Tongue (tissue), 2 donors: ENCODE results near the gene GP5. TPM values are rescaled to one million over a fixed set of nuclear protein-coding genes. Genes with fewer than 3 reads are reported as not detected.

Experiments
- DNase-seq: peaks from one replicate; pipeline ENCODE4 v3.0.0-alpha.2; 2015
- total RNA-seq: library from RNA; depleted of rRNA; stranded (reverse); fragments of >200 nt; gene quantifications from one replicate; pipeline ENCODE4 v1.2.3, GENCODE V29; 2014

GP5 gene
- total RNA-seq, 1 donor from 2014 or later, result 0.21 TPM

DNA sequence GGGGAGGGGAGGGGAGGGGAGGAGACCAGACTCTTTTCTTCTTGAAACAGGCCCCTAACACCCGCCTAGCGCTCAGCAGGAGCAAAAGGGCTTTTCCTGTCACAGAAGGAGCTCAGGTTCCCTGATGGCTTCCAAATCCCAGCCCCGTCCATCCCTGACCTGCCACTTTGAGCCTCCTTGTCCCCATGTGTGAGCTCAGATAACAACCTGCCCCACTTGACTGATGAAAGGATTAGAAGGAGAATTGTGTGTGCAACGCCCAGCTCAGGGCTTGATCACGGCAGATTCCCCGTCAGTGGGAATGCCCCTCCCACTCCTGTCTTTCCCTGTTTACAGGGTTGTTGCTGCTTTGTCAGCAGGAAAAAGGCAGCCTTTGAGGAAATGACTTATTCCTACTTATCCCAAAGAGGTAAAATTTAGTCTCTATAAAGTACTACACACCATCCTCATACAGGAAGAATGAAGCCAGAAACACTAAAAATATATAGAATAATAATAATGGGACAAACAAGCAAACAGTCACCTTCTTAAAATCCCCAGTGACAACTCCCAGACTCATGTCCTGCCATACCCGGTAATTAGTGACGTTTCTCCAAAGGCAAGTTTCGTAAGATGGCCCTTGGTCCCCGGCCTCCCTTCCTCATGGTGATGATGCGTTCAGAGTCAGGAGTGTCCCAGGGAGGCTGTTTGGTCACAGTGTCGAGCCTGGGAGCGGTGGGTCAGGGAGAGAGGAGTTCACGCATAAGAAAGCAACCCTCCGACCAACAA lies 23.4 kb downstream of the GP5 start:
- DNase-seq, result no peak

DNA sequence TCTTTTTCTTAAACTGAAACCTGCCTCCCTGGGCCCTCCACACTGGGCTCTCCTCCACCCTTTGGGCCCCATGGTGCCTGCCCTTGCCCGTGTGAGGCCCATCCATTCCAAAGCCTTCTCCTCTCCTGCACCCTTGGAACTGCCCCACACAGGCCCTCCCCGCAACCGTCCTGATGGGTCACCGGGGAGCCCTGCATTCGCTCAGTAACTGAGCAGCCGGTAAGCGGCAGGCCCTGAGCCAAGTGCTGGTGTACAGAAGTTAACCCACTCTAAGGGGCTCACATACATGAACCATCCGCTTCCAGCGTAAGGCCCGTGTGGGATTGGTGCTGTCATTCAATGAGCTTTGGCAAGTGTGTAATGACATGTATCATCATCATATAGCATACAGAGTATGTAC lies 24.1 kb downstream of the GP5 start:
- no peak for DNase-seq

DNA sequence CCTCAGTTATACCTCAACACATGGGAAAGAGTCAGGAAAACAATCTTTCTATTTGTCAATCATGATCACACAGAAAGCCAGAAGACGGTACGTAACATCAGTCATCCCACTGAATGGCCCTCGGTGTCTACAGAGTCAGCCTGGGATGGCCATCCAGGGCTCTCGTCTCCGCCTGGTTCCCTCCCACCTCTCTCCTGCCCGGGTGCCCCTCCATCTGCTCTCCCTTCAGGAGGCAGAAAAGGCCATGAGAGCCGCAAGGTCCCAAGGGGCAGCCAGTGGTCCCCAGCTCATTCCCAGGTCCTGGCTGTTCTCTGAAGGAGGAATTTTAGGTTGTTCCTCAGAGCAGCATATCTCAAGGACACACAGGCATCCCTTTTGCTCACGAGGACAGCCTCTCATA lies 25.2 kb downstream of the GP5 start:
- no peak for DNase-seq

DNA sequence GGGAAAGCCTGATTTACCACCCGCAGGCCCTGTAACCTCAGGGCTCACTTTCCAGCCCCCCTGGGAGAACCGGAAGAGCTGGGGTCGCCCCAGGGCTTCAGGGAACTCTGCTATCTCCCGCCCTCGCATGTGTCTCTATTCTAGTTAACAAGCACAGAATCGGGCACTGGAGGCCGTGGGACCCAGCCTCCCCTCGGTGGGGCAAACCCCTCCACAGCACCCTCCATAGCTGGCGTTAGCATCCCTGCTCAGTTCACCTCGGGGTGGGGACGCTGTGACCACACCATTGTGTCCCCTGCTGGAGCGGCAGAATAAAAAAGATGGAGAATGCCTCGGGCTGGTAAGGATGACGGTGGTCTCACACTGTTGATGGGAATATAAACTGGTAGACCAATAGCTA lies 26.0 kb downstream of the GP5 start:
- no peak for DNase-seq

DNA sequence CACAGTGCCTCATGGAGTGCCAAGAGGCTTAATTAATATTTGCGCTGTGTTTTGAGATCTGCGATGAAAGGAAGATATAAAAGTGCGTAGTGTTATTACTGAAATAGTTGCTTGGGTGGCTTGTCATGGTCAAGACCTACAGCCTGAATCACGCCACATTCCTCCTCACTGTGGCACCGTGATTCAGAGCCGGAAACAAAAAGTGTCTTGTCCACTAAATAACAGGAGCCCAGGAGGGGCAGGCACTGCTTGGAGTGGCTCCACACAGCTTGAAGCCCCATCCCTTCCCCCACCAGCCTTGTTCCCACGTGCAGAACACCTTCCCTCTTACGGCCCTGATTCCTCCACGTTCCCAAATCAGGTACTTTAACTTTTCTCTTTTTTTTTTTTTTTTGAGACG lies 28.3 kb downstream of the GP5 start:
- no peak for DNase-seq

DNA sequence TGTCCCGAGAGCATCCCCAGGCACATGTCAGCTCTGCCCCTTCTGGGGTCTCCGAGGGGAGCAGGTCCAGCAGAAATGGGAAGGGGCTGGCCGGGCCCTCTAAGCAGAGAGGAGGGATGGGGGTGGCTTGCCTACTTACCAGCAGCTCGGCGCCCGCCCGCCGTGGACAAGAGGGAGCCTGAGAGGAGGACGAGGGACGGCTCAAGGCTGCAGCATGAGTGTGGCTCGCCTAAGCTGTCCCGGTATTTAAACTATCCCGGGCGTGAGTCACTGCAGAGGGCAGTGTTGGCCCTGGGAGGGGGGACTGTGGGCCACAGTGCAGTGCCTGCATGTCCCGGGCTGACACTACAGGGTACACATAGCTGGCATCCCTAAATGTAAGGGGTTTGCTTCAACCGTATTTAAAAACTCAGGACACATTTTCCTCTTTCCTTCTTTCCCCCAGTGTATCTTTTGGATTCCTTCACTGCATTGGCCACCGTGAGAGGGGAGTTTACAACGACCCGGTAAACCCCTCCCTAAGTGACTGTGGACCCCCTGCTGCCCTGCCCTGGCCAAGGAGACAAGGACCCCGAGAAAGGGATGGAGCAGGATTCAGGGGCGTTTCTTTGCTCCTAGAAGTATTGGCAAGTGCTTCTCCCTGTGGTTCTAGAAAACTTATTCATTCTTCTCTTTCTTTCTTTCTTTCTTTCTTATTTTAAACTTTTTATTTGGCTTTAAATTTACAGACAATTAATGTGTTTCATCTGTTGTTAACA lies 29.4 kb downstream of the GP5 start, which contains the start of gene LRRC15:
Gene LRRC15, minus strand, starts transcription at position 222 of the 758 bp plus-strand sequence. CDS start 8,700 bp downstream, outside the sequence.
- DNase-seq, result no peak

DNA sequence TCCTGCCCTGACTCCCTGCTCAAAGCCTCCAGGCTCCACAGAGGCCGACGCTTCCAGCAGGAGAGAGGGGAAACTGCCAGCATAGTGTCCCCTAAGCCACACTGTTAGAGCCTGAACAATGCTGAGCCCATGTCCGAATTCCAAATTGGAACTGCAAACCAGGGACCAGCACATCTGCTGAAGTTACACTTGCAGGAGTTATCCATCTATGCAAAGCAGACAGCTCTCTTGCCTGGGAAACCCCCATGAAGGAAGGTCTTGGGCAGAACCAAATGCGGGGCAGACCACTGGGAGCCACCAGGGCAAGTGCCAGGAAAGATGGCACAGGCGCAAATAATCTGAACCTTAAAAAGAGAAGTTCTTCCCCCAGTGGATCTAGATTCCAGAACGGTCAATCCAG lies 30.1 kb downstream of the GP5 start:
- no peak for DNase-seq

DNA sequence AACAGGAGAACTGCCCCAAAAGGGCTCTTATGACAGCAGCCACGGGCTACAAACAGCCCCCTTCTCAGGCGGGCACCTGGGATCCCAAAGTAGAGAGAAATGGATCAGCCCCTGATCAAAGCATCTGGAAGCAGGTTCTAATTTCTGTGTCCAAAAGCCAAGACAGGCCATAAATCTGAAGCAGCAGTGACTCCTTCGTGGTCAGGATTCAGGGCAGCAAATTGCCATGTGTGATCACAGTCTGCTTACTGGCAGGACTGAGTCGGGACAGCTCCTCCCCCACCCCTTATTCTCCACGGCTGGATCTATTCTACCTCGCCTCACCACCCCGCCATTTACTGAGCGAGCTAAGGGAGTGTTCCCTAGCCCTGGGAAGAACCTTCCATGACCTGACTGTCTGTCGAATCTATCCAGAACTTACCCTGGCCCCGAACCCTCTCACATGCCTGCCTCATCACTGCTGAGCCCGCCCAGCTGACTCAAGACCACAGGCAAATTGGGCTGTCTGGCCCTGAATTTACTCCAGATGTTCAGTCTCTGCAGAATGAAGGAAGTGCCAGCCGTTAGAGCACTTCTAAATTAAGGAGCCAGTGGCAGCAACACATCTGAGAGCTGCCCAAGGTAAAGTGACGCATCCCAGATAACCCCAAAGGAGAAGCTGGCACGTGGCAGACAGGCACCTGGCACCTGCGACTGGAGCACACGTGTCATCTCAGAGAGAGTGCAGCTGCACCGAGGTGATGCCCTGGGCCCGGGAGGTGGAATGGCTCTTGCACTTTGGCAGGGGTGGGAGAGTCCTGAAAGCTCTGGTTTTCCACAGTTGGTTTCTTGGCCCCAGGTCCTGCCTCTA lies 30.8 kb downstream of the GP5 start:
- peak; percentile 32 for DNase-seq

DNA sequence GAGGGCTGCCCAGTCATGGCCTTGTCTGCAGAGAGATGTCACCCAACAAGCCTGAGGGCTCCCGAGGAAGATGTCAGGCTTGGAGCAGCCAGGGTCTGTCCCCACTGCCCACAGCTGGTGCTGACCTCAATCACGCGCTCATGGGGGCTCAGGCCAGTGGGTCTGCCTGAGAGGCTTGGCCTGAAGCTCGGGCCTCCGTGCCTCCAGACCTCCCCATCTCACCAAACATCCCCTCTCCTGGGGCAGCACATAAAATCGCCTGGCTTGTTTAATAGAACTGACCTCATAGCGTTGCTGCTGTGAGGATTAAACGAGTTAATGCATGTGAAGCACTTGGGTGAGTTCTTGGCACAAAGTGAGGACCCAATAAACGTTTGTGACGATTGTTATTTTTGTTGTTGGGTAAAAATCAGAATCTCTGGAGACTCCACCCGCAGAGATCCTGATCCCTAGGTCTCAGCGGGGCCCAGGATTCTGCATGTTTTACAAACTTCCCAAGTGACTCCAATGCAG lies 33.0 kb downstream of the GP5 start:
- DNase-seq, result no peak

DNA sequence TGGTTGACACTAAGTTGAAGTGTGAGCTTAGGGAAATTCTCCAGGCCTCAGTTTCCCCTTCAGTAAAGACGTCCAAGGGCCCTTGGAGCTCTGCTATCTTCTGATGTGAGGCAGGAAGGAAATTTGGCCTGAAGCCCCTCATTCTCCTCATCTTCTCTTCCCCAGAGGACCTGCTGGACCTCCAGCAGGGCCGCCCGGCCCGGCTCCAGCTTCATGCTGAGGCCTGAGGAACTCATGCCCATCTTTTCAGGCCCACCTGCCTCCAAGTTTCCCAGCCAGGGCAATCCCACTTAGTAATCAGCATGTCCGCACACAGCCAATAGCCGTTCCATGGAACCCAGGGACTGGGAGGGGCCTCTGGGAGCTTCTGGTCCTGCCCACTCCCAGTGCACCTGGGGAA lies 33.5 kb downstream of the GP5 start:
- DNase-seq, result no peak

DNA sequence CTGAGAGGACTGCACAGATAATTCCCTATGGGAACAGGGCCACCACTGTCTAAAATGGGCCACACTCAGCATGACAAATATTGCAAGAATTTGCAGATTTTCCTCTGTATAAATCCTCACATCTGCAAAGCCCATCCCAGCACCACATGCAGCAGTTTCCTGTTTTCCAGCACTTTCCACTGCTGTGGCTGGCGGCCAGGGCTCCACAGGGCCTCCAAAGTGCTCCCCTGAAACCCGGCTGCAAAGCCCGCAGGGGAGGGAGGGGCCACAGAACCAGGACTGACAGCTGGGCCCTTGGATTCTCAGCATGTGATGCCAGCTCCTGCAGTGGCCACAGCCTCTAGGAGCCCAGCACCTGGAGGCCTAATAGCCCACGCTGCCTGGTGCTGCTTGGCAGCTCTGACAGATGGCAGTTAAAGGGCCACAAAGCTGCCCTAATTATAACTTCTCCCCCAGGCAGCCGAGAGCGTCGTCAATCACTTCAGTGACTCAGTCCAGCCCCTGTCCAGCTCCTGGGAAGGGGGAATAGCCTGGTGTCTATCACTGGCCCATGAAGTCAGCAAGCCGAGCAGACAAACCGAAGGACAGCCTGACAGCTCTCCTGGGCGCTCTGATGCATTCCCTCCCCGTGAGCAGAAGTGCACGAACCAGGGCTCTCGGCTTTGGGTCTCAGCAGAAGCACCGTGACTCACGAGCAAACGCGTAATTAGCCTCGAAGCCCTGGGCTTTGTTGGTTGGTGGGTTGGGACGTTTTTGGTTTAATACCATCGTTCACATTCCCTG lies 34.2 kb downstream of the GP5 start:
- DNase-seq, result peak; percentile 66

DNA sequence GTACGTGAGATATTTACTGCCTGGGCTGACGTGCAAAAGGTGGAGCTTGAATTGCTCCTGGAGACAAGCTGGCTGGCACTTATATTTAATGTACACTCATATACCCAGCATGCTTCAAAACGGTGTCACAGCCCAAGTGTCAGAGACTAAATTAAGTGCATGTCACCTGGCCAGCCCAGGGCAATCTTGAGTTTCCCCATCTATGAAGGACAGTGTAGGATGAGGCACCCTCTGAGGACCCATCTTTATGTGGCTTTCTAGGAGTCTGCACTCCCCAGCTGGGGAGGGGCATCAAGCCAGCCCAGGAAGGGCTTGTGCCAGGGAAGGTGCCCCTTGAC lies 34.8 kb downstream of the GP5 start:
- no peak for DNase-seq

DNA sequence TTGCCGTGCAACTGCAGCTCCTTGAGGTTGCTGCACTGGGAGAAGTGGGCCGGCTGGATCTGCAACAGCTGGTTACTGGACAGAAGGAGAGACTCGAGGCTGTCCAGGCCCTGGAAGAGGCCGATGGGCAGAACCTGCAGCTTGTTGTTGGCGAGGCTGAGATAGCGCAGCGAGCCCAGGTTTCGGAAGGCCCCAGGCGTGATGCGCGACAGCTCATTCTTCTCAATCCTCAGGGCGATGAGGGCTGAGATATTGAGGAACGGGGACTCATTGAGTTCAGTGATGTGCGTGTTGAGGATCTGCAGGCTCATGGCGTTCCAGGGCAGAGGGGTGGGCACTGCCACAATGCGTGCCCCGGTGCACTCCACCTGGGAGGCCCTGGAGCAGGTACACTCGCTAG lies 38.5 kb downstream of the GP5 start:
- DNase-seq, result no peak

DNA sequence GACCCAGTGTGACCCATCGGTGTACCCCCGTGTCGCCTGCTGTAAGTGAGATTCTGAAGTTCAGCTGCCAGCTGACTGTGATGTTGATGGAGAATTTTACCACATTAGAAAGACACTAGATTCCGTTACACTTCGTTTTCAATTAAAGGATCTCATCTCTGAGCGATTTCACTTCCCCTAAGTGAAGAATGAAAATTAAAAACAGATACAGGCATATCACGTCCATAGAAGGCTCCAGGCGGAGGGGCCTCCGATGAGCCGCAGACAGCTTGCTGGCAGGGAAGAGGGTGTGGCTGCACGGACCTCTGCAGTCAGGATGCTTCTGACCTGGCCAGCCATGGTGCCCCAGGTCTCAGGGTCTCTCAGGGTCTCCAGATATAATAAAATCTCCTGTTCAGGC lies 41.4 kb downstream of the GP5 start:
- DNase-seq, result no peak

DNA sequence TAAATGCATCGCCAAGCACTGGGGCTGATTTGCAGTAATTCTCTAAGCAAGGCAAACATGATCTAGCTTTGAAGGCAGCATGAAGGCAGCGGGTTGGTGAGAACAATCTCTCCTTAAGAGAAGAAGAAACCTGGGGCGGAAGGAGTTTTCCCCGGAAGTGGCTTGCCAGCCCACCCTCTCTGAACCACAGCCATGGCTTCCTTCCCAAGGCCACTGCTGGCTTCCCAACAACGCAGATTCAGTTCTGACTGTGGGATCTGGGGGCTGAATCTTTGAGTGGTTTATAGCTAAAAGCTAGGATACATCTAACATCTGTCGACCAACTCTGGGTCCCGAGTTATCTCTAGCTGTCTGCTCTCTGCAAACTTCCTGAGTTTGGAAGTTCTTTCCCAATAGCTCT lies 43.7 kb downstream of the GP5 start:
- no peak for DNase-seq

DNA sequence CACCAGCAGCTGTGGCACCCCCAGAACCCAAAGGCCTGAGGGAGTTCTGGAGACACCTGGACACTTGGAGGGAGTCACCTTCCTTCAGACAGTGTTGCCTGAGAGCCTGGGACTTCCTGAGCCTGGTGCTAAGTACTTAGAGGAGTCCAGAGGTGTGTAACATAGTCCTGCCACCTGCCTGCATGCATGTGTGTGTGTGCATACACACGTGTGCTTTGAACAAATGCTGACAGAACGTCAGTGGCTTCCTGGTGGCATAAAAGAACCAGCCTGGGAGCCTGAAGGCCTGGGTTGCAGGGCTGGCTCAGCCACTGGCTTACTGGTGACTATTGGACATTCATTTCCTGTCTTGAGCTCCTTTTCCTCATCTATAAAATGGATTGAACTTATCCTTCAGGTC lies 44.8 kb downstream of the GP5 start:
- DNase-seq, result no peak

DNA sequence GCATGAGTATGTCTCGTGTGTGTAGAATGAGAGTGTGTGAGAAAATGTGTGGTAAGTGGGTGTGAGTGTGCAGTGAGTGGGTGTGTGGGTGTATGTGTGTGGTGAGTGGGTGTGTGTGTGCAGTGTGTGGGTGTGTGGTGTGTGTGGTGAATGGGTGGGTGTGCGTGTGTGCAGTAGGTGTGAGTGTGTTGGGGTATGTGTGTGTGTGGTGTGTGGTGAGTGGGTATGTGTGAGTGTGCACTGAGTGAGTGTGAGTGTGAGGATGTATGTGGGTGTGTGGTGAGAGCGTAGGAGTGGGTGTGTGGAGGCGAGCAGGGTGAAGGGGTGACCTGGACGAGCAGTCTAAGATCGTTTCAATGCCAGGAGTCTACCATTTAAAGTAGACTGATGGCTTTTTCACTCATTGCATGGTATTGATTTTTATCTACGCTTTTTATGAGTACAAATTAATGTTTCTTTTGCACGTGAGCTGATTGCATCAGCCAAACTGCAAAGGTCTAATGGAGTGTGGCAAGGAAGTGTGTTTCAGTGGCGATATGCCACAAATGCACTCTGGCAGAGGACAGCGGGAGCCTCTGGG lies 46.3 kb downstream of the GP5 start:
- DNase-seq, result no peak

DNA sequence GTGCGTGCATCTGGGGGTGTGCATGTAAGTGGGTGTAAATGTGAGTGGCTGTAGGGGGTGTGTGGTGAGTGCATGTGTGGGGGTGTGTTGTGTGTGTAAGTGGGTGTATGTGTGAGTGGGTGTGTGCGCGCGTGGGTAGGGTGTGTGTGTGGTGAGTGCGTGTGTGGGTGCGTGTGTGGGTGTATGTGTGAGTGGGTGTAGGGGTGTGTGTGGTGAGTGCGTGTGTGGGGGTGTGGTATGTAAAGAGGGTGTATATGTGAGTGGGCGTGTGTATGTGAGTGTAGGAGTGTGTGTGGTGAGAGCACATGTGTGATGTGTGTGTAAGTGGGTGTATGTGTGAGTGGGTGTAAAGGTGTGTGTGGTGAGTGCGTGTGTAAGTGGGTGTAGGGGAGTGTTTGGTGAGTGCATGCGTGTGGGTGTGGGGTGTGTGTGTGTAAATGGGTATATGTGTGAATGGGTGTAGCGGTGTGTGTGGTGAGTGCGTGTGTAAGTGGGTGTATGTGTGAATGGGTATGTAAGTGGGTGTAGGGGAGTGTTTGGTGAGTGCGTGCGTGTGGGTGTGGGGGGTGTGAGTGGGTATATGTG lies 47.0 kb downstream of the GP5 start:
- DNase-seq, result no peak

DNA sequence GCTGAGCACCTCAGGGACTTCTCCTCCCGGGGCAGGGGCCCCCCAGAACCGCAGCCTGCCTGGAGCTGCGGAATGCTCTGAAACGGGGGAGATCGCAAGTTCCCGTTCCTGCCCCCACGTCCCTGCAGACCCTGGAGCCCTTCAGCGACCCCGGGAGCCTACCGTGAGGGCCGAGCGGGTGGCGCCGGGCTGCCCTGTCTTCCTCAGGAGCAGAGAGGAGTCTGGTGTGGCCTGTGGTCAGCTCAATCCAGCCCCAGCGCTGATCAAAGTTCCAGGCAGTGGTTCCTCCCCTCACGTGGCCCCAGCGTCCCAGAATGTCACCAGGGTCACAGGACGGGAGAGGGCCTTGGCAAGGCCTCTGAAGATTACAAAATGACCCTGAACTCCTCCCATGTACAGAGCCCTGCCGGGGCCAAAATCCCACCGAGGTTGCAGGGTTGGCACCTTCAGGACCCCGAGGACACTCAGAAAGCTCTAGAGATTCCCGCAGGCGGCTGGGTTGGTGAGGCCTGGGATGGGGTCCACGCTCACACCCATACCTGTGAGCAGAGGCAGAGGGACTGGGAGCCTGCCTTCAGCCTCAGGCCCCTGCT lies 47.9 kb downstream of the GP5 start, which contains the start of gene CPN2:
Gene CPN2, minus strand, starts transcription at position 249 of the 593 bp plus-strand sequence. CDS start 8,626 bp downstream, outside the sequence.
- no peak for DNase-seq

DNA sequence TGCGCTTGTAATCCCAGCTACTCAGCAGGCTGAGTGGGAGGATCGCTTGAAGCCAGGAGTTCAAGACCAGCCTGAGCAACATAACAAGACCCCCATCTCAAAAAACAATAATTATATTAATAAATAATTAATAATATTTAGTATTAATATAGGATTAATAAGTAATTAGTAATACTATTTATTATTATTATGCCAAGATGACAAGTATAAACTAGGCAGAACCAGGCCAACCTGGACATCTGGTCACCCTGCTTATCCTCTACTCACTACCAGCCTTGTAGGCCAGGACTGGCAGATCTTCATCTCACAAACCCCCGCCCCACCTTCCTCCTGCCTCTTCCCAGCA lies 48.4 kb downstream of the GP5 start:
- no peak for DNase-seq

DNA sequence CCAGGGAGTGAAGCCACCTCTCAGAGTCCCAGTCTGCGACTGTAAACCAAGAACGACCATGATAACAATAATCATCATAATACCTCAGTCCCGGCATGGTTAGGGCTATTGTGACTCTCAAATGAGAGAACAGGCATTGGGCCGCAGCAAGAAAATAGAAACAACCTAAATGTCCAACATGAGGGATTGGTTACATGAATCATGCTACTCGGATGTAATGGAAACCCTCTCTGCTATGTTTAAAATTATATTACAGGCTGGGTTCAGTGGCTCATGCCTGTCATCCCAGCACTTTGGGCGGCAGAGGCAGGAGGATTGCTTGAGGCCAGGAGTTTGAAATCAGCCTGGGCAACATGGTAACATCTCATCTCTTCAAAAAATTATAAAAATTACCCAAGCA lies 50.7 kb downstream of the GP5 start:
- DNase-seq, result no peak
